ENCODE data around the gene KCNN2. TPM values are rescaled to one million over a fixed set of nuclear protein-coding genes. Genes with fewer than 3 reads are reported as not detected.

KCNN2 gene
- total and polyA plus RNA-seq, 2 of the 8 experiments (the other 6 are each of a cell fraction or from before 2014, with no cell fraction given) = 13.1 to 18.6 TPM

- Histone ChIP-seq H3K23ac (ENCODE audit: insufficient read length) (no peak overlapping the region), H2AFZ (ENCODE audit: low read length) (no peak overlapping the region), H3K56ac (replicated peaks; ENCODE audit: insufficient read length, low read depth, low read length) (no peak overlapping the region), H3K4me2 (ENCODE audit: insufficient read depth in 1 of 2, low read depth in 2 of 2, low read length in 2 of 2) (peak overlapping the region in 1 of 2 experiments; percentile 25; a peak in 1 of 4 replicates), H3K9ac (replicated peaks in 1 of 4; ENCODE audit: extremely low read depth in 1 of 4, low read depth in 3 of 4, low read length in 3 of 4) (no peak overlapping the region), H2BK120ac (replicated peaks; ENCODE audit: low read depth, low read length) (no peak overlapping the region), H4K5ac (ENCODE audit: insufficient read length, low read depth, low read length) (no peak overlapping the region), H3K4me3 (ENCODE audit: extremely low read depth in 1 of 4, insufficient read depth in 2 of 4, low read depth in 3 of 4, low read length in 4 of 4) (peak overlapping the region in 1 of 4 experiments; percentile 11; a peak in 1 of 8 replicates), H3K18ac (ENCODE audit: extremely low read depth, low read length) (no peak overlapping the region), H3K4me1 (replicated peaks in 1 of 4; ENCODE audit: control insufficient read depth in 3 of 4, insufficient read depth in 4 of 4, low read length in 3 of 4) (peaks cover 4 to 18% (median 15%) of the 10 kb centered on the region in 4 experiments; a peak in 6 of 7 replicates), H3K23me2 (ENCODE audit: low read depth, low read length) (no peaks in the 10 kb centered on the region), H4K8ac (ENCODE audit: extremely low read depth, insufficient read depth, low read length) (no peak overlapping the region), H3K36me3 (ENCODE audit: control insufficient read depth in 2 of 4, insufficient read depth in 4 of 4, low read length in 3 of 4) (0 out of 8 replicates have a peak, but pooled peaks cover 0 to 3% (median 0%) of the 10 kb centered on the region in 4 experiments), H2BK5ac (ENCODE audit: low read depth, low read length) (no peak overlapping the region), H3K79me2 (ENCODE audit: control insufficient read depth in 1 of 2, insufficient read depth in 2 of 2, low read length in 2 of 2) (peaks cover 0 to 97% of the 10 kb centered on the region in 2 experiments; a peak in 3 of 4 replicates), H4K20me1 (replicated peaks in 1 of 2; ENCODE audit: control insufficient read depth in 1 of 2, insufficient read depth in 2 of 2, low read length in 2 of 2) (peaks cover 2 to 4% of the 10 kb centered on the region in 2 experiments), H3K14ac (ENCODE audit: insufficient read length) (no peak overlapping the region), H2BK15ac (ENCODE audit: low read length) (no peak overlapping the region), H4K91ac (replicated peaks; ENCODE audit: insufficient read length, low read length) (no peak overlapping the region), H2AK5ac (ENCODE audit: low read depth, low read length) (no peak overlapping the region), H3K9me3 (ENCODE audit: insufficient read depth in 2 of 2, low read depth in 1 of 2, low read length in 1 of 2) (no peaks in the 10 kb centered on the region), H2BK12ac (ENCODE audit: low read depth, low read length) (no peak overlapping the region), H3K4ac (replicated peaks; ENCODE audit: insufficient read length, low read depth, low read length) (no peak overlapping the region), H2BK20ac (ENCODE audit: low read length) (no peak overlapping the region), H3K27ac (ENCODE audit: low read depth, low read length) (no peak overlapping the region), H3K27me3 (replicated peaks in 1 of 4; ENCODE audit: control insufficient read depth in 3 of 4, extremely low read depth in 1 of 4, insufficient read depth in 3 of 4, low read length in 3 of 4) (no peaks in the 10 kb centered on the region), H3K79me1 (ENCODE audit: low read depth, low read length) (no peaks in the 10 kb centered on the region; the same call in 1 of the 2 replicates)
- DNase-seq (ENCODE audit: low read depth in 1 of 2, low spot score in 2 of 2) (no peak), FAIRE-seq (no peak)
- ChIA-PET POLR2A (ENCODE audit: partially characterized antibody) (interaction anchor here (1.6 to 4.5 kb wide), 2 partner anchors 89 to 91 kb away, joined by 4 to 18 read pairs; partner anchors contain the start of gene KCNN2), CTCF (ENCODE audit: partially characterized antibody) (interaction anchor here (0.6 to 10.6 kb wide), 47 partner anchors 11 to 836 kb away, joined by 3 to 176 read pairs (median 4); partner anchors contain the start of gene KCNN2)
- 78% methylated on average over 3 of the region's 3 CpGs; no CpG with 5 or more reads in 1 of the 2 experiments for WGBS, 2 experiments (ENCODE audit: extremely low coverage in 1 of 2, insufficient coverage in 1 of 2, insufficient read length in 1 of 2, insufficient replicate concordance in 2 of 2, low coverage in 1 of 2, low lambda C conversion rate in 2 of 2, missing lambda C conversion rate in 1 of 2)
- TF ChIP-seq POU5F1 (IDR thresholded peaks at IDR 0.05; ENCODE audit: low read depth, low read length) (no peak), SIX5 (IDR thresholded peaks at IDR 0.05; ENCODE audit: low read depth, low read length) (no peak), BCL11A (IDR thresholded peaks at IDR 0.05; ENCODE audit: low read depth in 2 of 2, low read length in 2 of 2) (no peak), ATF2 (IDR thresholded peaks at IDR 0.05; ENCODE audit: low read length) (no peak), ATF3 (IDR thresholded peaks at IDR 0.05; ENCODE audit: insufficient read depth, low read depth, low read length) (no peak), GABPA (IDR thresholded peaks at IDR 0.05; ENCODE audit: borderline replicate concordance, insufficient read depth, low read length) (no peak), ASH2L (IDR thresholded peaks at IDR 0.05; ENCODE audit: low read length) (no peak), PHF8 (conservative IDR thresholded peaks at IDR 0.05; ENCODE audit: low read depth, low read length) (no peak), SAP30 (IDR thresholded peaks at IDR 0.05; ENCODE audit: insufficient read depth, insufficient replicate concordance, low read length) (no peak), RAD21 (IDR thresholded peaks at IDR 0.05 in 1 of 2, conservative IDR thresholded peaks at IDR 0.05 in 1 of 2; ENCODE audit: low read depth in 2 of 2, low read length in 2 of 2) (no peak)
Measured at GRCh38 chr5:114450437-114450836, 88.6 kb downstream of the KCNN2 start.
